Dermis blood vessel endothelial cell (primary cell): ENCODE data around the gene CHAF1A. TPM values are rescaled to one million over a fixed set of nuclear protein-coding genes. Genes with fewer than 3 reads are reported as not detected.

Experiments used
- DNase-seq: peaks from one replicate; pipeline ENCODE4 v3.0.0; 2010
- total RNA-seq: library from RNA; depleted of rRNA; stranded (reverse); fragments of >200 nt; gene quantifications from 2 replicates; pipeline ENCODE4 v1.2.3, GENCODE V29; 2014

CHAF1A gene
- total RNA-seq, 1 donor from 2014 or later, result 8.7 TPM

DNA sequence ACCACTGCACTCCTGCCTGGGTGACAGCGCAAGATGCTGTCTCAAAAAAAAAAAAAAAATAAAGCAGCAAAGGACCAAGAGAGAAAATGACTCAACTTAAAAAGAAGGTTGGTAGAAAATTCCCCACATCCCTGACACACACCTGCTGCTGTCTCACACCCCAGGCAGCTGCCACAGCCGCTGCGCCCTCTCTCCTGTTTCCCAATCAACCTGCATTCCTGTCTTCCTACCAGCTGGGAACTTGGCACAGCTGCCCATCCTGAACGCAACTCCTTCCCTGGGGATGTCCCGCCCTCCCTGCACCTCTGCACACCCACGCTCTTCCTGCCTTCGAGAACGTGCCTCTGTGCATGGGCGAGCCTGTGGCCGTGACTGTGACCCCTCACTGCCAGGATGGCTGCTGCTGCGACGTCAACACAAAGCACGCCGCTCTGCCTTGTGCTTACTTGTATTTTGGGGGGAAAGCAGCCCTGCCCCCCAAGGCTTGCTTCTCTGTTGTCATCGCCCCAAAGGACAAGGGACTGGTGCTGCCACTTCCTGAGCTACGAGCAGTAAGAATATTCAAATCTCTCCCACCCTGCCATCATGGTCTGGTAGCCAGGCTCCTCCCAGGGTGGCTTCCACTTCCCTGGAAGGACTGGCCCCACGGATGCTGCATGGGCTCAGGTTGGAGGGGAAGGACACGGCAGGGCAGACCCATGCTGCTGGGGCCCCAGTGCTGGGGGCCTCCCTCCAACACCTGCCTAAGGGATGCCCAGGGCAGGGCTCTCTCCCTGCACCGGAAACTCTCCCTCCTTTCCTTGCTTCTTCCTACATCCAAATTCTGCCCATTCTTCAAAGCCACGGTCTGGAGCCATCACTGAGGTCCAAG is 22.8 kb upstream of the CHAF1A start:
- DNase-seq, result peak; percentile 75

DNA sequence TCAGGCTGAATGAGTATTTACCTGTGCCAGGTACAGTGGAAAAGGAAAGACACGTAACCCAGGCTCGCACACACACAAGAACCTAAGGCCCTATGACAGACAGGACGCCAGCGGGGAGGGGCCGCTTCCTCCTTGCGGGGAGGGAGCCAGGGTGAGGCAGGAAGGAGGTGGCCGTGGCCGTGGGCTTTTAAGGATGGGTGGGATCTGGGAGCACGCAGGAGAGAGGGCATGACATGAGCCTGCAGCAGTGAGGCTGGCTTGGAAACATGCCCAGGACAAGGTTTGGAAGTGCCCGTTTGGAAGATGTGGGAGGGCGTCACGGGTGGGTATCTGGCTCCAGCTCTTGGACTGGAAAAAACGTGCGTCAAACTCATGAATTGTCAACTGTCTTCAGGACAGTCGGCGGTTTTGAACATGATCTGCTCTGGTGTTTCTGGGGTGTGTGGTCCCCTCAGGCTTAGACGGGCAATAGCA is 22.1 kb upstream of the CHAF1A start:
- DNase-seq, result peak; percentile 50

DNA sequence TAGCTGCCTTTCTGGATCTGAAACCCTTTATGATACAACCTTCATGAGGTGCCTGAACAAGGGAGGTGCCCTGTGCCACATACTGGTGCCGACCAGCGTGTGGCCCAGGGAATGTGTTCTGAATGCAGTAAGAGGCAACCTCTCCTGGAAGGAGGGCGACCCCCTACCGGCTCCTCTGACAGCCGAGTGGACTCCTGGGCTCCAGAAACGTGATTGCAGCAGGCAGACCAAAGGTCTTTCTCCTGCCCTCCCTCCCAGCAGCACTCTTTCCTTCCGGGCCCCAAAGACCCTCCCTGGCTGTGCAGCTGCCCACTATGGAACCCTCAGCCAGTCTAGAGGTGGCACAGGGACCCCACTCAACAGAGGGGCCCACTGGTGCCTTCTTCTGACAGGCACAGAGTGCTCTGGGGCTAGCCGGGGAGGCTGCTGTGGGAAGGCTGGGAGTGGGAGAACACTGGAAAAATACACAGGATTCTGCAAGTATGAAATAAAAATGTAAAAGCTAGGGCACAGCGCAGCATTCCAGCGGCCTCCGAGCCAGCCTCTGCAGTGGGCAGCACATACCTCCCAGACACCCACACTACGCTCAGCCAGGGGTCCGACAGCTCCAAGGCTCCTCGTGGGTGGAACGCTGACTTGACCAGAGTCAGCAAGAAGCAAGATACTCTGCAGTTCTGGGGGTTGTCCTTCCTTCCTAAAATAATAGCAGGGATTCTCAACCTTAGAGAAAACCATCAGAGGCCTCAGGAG is 17.0 kb upstream of the CHAF1A start:
- no peak for DNase-seq

DNA sequence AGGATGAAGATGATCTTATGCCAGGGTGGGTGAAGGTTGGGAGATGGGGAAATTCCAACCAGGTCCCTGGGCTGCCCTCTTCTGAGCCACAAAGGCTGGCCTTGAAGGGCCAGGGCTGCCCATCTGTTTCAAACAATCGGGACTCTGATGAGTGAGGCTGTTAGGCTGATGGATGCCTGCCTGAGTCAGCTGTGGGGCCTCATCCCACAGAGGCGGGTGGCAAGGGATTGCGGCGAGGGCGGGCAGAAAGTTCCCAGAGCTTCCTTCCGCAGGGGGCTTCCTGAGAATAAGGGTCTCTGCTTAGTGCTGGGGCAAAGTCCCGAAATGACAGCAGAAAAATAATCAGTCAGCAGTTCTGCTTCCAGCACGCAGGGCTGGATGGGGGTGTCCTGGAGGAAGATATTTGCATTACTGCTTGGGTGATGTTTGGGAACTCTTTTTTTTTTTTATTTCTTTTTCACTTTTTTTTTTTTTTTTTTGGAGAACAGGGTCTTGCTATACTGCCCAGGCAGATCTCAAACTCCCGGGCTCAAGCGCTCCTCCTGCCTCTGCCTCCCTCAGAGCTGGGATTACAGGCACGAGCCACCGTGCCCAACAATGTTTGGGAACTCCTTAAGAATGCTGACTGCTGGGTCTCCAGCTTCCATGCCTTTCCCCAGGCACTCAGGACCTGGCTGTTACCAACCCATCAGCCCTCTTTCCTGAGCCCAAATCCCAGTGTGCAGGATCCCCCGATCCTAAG is 16.2 kb upstream of the CHAF1A start:
- peak; percentile 71 for DNase-seq

GRCh38 chr19:4388337-4389063 is 13.9 kb upstream of the CHAF1A start:
- DNase-seq, result no peak

DNA sequence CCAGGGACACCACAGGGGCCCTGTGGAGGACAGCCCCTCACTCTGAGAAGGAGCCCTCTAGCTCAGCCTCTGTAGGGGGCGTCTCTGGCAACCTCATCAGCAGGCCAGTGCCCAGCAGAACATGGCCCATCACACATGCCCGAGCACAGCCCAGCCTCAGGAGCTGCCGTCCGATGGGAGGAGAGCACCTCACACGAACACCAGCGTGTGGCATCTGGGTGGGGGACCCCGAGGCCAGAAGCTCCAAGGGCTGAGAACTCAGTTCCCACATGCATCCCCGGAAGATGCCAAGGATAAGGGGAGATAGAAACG is 13.4 kb upstream of the CHAF1A start:
- no peak for DNase-seq

DNA sequence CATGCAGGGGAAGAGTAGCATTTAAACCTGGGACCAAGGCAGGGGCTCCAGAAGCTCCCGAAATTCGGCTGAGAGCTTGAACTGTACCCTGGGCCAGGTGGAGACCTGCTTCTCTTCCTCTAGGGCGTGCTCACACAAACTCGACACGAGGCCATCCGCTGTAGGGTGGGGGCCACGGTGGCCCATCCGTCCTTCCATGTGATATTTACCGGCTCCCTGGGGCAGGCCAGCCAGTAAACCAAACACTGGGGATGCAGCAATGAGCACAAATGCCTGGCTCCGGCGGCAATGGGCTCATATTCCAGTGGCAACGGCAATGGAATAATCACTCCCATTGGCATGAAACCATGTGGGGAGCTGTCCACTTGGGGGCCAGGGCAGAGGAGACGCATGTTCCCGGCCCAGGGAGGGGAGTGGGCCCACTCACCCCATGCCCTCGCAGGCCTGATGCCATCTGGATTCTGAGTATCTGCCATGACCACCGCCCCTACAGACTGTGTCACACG is 12.9 kb upstream of the CHAF1A start:
- peak; percentile 52 for DNase-seq

GRCh38 chr19:4390017-4390566 is 12.3 kb upstream of the CHAF1A start:
- DNase-seq, result peak; percentile 85

DNA sequence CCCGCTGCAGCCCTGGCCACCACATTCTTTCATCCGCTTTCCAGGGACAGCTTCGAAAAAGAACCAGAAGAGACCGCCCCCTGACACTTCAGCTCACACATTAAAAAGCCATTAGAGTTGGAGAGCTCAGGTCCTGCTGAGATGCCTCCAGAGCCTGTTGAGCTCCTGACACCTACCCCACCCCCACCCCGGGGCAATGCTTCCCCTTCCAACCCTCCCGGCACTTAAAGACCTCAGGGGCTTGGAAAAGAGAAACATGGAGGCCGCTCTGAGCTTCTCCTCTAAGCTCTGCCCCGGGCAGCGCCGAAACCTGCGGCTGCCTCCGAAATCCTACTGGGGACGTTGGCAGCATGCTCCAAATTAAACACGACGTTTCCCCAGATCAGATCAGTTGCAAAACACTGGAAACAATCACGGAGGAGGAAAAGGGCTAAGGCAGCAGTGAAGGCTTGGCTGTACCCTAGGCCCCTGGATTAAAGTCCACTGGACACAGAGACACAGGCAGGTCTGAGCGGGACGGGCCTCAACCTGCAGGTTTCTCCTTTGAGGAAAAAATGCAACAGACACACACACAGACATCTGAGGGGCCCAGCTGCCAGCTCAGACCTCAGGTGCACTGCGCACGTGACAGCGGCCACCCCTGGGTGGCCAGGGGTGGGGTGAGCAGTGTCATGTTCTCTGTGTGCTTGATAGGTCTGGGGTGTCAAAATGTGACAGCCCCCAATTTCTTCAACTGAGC is 11.7 kb upstream of the CHAF1A start:
- peak; percentile 54 for DNase-seq

DNA sequence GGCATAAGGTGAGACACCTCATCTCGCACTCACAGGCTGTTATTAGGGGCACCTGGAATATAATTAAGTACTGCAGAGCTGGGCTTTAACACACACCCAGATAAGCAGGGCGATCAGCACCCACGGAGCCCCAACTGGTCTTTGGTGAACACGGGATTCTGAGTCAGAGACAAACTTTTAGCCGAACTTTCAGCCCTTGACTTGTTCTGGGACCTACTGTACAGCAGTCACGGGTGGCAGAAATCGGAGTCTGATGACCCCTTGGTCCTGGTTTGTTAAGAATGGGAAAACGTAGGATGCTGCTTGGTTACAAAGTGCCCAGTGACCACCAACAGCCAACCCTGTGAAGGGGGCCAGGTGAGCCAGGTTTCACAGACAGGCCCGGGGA is 11.1 kb upstream of the CHAF1A start:
- DNase-seq, result peak; percentile 45

DNA sequence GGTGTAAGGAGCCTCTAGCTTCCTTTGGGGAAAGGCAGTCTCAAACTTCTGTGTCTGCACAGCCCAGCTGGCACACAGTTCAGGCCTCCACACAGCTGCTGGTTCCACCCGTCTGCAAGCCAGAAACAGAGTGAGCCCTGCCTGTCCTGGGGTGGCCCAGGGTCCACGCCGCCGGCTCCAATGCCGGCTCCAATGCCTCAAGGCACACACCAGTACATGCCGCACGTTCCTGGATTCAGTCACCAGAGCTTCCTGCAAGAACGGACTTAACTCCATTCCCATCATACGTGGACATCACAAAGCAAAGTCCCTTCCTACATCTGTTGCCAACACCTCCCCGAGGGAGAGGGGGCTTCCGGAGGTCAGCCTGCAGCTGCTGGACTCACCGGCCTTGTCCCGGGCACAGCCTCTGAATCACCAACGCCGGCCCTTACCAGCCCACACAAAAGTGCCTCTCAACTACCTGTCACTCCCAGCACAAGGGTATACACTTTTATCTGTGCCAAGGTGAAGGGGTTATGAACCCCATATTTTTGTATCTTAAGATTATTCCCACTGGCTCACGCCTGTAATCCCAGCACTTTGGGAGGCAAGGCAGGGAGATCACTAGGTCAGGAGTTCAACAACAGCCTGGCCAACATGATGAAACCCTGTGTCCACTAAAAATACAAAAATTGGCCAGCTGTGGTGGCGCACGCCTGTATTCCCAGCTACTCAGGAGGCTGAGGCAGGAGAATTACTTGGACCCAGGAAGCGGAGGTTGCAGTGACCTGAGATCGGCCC is 10.5 kb upstream of the CHAF1A start:
- peak; percentile 100 for DNase-seq

GRCh38 chr19:4393947-4394590 is 8.4 kb upstream of the CHAF1A start:
- DNase-seq, result peak; percentile 56

GRCh38 chr19:4396949-4397783 is 5.3 kb upstream of the CHAF1A start:
- no peak for DNase-seq

DNA sequence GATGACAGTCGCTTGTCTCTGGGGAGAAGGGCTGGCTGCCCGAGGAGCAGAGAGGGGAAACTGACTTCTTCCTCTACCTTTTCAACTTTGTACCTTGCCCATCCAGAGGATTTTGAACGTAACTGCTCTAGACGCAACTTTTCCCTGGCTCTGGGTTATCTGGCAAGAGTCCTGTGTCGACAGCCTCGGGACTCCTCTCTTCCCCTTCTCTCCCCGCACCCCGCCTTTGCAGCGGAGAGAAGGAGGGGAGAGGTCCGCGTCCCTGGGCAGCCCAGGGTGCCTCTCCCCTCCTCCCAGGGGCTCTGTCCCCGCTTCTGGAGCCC is 2.7 kb upstream of the CHAF1A start:
- peak; percentile 41 for DNase-seq

- DNase-seq, result peak; percentile 96
Observed at GRCh38 chr19:4400135-4400936, 2.1 kb upstream of the CHAF1A start, which contains the start of gene SH3GL1. SH3GL1 (minus strand) TSS chr19:4400547; CDS start chr19:4400368, 179 bp downstream.

DNA sequence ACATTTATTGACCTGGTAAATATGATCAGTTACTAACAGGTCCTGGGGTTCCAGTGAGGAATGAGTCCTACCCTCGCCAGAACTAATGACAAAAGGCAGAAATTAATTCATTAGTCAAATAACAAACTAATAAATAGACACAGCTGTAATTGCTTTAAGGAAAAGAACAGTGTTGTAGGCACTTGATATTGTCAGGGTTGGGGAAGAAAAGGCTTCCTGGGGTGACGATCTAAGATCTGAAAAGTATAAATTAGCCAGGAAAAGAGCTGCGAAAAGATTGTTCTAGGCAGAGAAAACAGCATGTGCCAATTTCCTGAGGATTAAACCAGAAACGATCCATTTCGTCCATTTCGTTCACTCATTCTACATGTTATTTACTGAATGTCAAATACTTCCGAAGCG is 670 bp upstream of the CHAF1A start:
- DNase-seq, result no peak

DNA sequence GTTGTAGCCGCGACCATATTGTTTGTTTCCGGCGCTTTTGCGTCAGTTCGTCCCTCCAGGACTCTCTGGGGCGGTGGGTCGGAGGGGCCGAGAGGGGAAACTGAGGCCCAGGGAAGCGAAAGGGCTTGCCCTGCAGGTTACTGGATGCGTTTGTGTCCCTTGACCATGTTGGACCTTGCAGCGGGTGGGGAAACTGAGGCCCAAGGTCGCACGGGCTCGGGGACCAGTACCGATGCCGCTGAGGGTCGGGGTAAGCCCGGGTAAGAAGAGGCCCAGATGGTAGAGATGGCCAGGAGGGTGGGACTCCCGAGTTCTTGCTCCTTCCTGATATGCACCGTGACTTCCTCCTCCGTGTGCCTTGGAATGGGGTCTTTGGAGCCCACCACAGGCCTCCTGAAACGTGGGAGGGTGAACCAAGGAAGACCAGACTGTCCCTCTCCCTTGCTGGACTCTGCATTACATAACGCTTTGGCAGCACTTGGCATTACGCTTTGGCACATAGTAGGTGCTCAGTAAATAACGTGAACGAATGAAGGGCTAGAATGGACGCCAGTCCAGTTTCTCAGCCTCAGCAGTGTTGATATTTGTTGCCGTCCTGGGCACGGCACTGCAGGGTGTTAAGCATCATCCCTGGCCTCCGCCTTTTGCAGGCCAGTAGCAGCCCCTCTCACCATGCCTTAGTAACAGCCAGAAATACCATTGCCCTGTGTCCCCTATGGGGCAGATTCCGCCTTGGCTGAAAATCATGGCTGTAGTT is 743 bp downstream of the CHAF1A start:
- no peak for DNase-seq
